ENCODE measurements around the gene GALNS.

- TF ChIP-seq RAD21 (IDR thresholded peaks at IDR 0.05; ENCODE audit: low read depth) (no peak), MAX (IDR thresholded peaks at IDR 0.05) (no peak), EGR1 (IDR thresholded peaks at IDR 0.05) (no peak), EP300 (IDR thresholded peaks at IDR 0.05; ENCODE audit: borderline replicate concordance) (no peak), TAF1 (IDR thresholded peaks at IDR 0.05; ENCODE audit: low read depth) (no peak), CEBPB (IDR thresholded peaks at IDR 0.05) (no peak), YY1 (IDR thresholded peaks at IDR 0.05; ENCODE audit: low read depth) (no peak)
- TF ChIP-seq, protein P1, sequence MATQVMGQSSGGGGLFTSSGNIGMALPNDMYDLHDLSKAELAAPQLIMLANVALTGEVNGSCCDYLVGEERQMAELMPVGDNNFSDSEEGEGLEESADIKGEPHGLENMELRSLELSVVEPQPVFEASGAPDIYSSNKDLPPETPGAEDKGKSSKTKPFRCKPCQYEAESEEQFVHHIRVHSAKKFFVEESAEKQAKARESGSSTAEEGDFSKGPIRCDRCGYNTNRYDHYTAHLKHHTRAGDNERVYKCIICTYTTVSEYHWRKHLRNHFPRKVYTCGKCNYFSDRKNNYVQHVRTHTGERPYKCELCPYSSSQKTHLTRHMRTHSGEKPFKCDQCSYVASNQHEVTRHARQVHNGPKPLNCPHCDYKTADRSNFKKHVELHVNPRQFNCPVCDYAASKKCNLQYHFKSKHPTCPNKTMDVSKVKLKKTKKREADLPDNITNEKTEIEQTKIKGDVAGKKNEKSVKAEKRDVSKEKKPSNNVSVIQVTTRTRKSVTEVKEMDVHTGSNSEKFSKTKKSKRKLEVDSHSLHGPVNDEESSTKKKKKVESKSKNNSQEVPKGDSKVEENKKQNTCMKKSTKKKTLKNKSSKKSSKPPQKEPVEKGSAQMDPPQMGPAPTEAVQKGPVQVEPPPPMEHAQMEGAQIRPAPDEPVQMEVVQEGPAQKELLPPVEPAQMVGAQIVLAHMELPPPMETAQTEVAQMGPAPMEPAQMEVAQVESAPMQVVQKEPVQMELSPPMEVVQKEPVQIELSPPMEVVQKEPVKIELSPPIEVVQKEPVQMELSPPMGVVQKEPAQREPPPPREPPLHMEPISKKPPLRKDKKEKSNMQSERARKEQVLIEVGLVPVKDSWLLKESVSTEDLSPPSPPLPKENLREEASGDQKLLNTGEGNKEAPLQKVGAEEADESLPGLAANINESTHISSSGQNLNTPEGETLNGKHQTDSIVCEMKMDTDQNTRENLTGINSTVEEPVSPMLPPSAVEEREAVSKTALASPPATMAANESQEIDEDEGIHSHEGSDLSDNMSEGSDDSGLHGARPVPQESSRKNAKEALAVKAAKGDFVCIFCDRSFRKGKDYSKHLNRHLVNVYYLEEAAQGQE (IDR thresholded peaks at IDR 0.05; ENCODE audit: low read depth), result no peak
- TF ChIP-seq, protein P2, sequence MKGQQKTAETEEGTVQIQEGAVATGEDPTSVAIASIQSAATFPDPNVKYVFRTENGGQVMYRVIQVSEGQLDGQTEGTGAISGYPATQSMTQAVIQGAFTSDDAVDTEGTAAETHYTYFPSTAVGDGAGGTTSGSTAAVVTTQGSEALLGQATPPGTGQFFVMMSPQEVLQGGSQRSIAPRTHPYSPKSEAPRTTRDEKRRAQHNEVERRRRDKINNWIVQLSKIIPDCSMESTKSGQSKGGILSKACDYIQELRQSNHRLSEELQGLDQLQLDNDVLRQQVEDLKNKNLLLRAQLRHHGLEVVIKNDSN (IDR thresholded peaks at IDR 0.05), result no peak
Observed at GRCh38 chr16:88851616-88852015, 5.1 kb downstream of the GALNS start.
